Tibial nerve (tissue), 3 donors: ENCODE data around the gene CD200.

Experiments
- CTCF ChIP-seq, 5 experiments: fragments of 200-600 bp in 3 of 5; fragments of 450-650 bp in 2 of 5; sonication (generic) in 3 of 5; IDR thresholded peaks; one replicate each; pipeline ENCODE4 v1.5.1; 2016 to 2019; ENCODE audit warnings: antibody characterized with exemption in 5 of 5, mild to moderate bottlenecking in 3 of 5, moderate library complexity in 2 of 5
- POLR2A ChIP-seq, 2 donors: fragments of 450-650 bp; IDR thresholded peaks; one replicate each; pipeline ENCODE4 v1.6.1; 2017; ENCODE audit warnings: antibody characterized with exemption in 2 of 2, mild to moderate bottlenecking in 2 of 2, moderate library complexity in 2 of 2

- TF ChIP-seq CTCF (IDR thresholded peaks at IDR 0.05), result no peak
- TF ChIP-seq POLR2A (IDR thresholded peaks at IDR 0.05), result no peak
Measured at GRCh38 chr3:112348943-112349342, 16.0 kb downstream of the CD200 start.
